Mammary epithelial cell (primary cell): ENCODE measurements around the gene HRG.

Source experiments
- EZH2 ChIP-seq: IDR thresholded peaks from 2 replicates; pipeline ENCODE4 v1.6.1; 2012; ENCODE audit warnings: low read length, inconsistent platforms, borderline replicate concordance
- TF ChIP-seq, protein P1 (sequence below), 2 donors: IDR thresholded peaks in 1 of 2; conservative IDR thresholded peaks in 1 of 2; 2 replicates each; pipeline ENCODE4 v1.5.1; 2011 to 2012; ENCODE audit warnings: inconsistent platforms in 2 of 2, low read length in 2 of 2, mild to moderate bottlenecking in 2 of 2, control low read depth in 1 of 2, low read depth in 1 of 2; ENCODE audit not compliant: insufficient read depth in 1 of 2; ENCODE audit errors: extremely low read depth in 1 of 2

DNA sequence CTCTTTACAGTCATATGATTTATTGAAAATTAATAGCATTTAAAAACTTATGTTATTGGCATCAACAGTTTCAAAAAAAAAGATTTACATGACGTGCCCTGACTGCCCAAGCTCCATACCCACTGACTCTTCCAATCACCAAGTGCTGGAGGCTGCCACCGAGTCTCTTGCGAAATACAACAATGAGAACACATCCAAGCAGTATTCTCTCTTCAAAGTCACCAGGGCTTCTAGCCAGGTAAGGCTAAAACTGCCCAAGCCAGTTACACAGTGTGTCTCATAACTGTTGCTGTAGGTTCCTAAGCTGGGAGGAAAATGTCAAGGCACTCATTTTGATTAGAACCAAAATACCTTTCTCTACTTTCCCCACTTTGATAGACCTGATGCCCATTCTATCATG lies 21.1 kb upstream of the HRG start:
- TF ChIP-seq, protein P1, sequence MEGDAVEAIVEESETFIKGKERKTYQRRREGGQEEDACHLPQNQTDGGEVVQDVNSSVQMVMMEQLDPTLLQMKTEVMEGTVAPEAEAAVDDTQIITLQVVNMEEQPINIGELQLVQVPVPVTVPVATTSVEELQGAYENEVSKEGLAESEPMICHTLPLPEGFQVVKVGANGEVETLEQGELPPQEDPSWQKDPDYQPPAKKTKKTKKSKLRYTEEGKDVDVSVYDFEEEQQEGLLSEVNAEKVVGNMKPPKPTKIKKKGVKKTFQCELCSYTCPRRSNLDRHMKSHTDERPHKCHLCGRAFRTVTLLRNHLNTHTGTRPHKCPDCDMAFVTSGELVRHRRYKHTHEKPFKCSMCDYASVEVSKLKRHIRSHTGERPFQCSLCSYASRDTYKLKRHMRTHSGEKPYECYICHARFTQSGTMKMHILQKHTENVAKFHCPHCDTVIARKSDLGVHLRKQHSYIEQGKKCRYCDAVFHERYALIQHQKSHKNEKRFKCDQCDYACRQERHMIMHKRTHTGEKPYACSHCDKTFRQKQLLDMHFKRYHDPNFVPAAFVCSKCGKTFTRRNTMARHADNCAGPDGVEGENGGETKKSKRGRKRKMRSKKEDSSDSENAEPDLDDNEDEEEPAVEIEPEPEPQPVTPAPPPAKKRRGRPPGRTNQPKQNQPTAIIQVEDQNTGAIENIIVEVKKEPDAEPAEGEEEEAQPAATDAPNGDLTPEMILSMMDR (conservative IDR thresholded peaks at IDR 0.05 in 1 of 2, IDR thresholded peaks at IDR 0.05 in 1 of 2; ENCODE audit: extremely low read depth in 1 of 2, insufficient read depth in 1 of 2, low read depth in 1 of 2, low read length in 2 of 2), result no peak
- TF ChIP-seq EZH2, result no peak
